Iris pigment epithelial cell (primary cell): Measurements from ENCODE around the gene RANBP3.
"Not testable (repeated sequence)": the region's sequence is repeated elsewhere in the genome, so short reads cannot be mapped to it uniquely, and the experiment has no call there.

Source experiments
- DNase-seq: peaks from one replicate; pipeline ENCODE4 v3.0.0-alpha.2; 2011; ENCODE audit warnings: low read depth

RANBP3 gene

DNA sequence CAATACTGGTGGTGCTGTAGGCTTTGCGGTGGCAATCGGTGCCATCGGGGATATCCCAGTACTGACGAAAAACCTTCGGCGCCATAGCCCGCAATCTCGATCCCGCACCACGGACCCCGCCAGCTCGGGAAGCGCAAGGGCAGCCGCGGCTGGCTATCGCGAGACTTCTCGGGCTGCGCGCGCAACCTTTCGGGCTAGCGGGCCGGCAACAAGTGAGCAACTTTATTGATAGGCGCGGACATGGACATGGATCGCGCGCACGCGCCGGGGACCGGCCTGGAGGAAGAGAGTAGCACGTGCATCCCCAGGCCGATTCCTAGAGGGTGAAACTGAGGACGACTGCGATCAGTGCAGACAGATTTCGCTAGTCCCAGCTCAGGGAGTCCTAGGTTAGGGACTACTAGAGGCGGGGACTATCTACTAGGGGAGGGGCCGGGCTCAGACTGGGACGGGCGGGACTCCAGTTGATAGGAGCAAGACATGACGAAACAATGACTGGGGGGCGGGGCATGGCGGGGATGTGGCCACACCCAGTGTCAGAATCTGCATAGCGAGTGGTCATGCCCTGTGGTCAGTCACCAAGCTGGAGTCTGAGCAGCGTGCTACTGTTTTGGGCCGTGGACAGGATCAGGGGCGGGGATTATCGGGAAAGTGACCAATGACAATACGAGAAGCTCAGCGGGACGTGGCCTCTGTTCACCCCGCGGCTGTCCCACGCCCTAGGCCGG lies 74.2 kb downstream of the RANBP3 start, which contains the start of gene NDUFA11:
Gene NDUFA11, minus strand, starts transcription at position 167 of the 728 bp plus-strand sequence. Its CDS starts 82 bp downstream, at position 85.
- DNase-seq: peak; percentile 95

- peak; percentile 54 for DNase-seq
Measured at GRCh38 chr19:5903056-5903623, 74.8 kb downstream of the RANBP3 start.

- no peak for DNase-seq
Measured at GRCh38 chr19:5900976-5901375, 77.0 kb downstream of the RANBP3 start.

- no peak for DNase-seq
Measured at GRCh38 chr19:5899728-5900526, 78.0 kb downstream of the RANBP3 start.

GRCh38 chr19:5897189-5897969 lies 80.6 kb downstream of the RANBP3 start:
- DNase-seq: no peak

DNA sequence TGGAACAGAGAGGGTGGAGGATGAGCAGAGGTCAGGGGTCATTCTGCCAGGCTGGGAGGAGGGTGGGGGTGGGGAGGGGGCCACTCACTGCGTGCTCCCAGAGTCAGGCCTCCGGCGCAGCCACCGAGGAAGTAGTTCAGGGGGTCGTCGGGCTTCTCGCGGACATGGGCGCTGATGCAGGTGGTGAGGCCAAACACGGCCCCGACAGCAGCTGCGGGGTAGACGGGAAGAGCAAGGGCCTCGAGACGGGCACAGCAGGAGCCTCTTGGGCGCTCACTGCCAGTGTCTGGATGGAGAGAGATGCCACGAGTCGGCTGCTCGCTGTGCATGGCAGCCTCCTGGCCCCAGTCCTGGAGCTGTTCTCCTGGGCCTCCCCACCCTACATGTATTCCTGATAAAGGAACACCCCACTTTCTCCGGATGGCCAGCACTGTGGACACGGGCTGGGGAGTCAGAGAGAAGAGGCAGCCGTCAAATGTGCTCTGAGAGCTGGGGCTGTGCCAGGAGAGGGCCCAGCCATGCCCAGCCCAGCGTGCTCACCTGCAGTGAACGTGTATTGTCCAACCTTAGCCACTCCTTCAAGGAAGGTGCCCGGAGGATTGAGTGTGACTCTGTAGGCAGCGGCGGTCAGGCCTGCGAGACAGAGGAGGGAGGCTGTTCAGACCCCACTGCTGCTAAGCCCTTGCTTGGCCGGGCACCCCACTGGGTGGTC lies 81.4 kb downstream of the RANBP3 start:
- DNase-seq: no peak

DNA sequence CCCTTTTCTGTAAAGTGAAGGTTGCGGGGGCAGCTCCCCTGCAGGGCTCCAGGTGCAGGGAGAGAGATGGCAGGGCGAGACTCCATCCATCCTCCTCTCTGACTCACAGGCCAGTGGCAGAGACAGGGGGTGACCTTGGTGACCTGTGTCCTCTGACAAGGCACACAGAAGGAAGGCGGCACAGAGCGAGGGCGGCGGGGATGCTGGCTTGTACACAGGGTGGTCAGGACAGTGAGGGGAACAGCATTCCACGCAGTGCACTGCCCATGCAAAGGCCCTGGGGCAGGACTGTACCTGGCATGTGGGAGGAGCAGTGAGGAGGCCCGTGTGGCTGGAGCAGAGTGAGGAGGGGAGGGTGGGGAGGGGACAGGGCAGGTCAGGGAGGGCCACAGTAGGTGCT lies 82.0 kb downstream of the RANBP3 start:
- no peak for DNase-seq

DNA sequence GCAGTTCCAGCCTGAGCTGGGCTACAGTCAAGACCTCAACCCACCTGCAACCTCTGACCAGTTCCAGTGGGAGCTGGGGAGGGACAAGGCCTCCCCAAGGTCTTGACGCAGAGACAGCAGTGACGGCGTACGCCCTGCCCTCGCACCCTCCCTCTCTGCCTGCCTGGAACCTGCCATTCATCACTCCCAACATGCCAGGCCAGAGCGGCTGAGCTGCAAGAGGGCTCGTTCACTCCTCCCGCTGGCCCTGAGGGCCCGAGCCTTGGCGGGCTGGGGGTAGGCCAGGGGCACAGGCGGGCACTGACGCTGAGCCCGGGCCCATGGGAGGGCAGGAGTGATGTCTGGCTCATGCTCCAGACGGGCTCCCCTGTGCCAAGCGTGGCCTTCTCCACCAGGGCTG lies 82.5 kb downstream of the RANBP3 start:
- no peak for DNase-seq

DNA sequence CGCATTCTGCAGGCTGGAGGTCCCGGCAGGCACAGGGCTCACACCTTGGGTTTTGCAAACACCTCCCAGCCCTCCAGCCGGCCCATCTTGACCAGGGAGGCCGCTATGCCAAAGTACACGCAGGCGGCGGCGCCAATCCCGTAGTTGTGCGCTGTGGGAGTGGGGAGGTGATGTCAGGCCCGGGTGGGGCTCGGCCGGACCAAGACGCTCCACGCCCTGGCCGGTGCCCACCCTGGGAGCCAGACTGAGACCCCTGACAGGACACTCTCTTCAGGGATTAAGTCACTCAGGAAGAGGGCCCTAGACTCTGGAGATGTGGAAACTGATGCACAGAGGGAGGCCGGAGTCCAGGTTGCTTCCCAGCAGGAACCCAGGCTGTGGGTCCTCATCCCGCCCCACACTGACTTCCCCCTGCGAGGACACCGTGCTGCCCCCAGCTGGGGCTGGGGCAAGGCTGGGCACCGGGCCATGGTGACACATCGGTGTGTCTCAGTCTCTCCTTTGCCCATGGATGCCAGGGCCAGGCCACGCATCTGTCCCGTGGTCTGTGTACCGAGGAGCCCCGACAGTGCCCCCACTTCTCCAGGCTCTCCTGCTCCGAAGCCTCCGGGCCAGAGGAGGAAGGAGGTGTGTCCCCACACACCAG lies 83.1 kb downstream of the RANBP3 start:
- no peak for DNase-seq

- DNase-seq: no peak
Measured at GRCh38 chr19:5893907-5894703, 83.8 kb downstream of the RANBP3 start.

- DNase-seq: no peak
Measured at GRCh38 chr19:5893296-5893903, 84.5 kb downstream of the RANBP3 start.

GRCh38 chr19:5892772-5893275 lies 85.1 kb downstream of the RANBP3 start:
- no peak for DNase-seq

DNA sequence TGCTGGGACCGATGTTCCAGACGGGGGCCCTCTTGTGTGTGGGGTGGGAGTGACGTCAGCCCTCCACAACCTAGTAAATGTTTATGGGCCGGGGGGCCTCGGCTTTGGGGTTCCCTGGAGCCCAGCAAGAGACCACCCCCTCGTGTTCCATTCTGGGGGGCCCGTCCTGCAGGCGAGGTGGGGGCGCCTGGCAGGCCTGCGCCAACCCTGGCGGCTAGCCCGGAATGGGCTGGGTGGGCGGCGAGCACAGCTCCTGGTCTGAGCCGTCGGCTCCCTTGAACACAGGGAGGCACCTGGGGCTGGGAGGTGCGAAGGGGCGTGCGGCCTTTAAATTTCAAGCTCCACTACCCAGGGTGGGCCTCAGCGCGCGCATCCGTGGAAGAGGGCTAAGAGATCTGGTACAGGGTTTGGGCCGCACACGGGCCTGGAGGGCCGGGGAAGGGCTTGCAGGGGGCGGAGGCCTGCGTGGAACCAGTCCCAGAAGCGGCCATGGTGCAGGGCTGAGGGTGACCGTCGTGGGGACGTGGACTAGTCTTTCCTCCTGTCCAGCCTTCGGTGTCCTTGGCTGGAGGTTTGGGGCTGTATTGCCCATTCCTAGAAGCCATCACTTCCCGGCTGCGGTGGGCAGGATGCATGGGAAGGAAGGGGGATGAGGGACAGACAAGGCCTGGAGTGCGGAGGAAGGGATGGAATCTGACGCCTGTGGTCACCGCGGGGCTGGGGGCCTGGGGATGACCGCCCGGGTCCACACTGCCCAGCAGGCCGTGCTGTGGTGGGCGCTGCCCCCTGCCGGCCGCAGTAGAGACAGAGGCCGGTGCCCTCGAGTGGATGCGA lies 85.8 kb downstream of the RANBP3 start:
- DNase-seq: peak; percentile 34

DNA sequence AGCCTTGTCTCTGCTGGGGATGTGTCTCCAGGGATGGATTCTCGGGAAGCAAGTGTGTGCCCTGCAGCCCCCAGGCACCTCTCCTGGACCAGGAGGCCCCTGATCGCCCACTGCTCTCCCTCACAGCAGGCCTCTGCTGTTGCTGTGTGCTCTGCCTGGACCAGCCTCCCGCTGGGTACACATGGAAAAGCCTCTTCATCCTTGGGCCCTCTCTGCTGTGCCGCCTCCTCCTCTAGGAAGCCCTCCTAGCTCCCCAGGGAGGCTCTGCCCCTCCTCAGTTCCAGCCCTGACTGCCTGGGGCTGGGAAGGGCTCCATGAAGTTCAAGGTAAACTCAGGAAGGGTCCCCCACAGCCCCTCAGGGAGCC lies 86.4 kb downstream of the RANBP3 start:
- DNase-seq: no peak

- no peak for DNase-seq
Measured at GRCh38 chr19:5890099-5890498, 87.8 kb downstream of the RANBP3 start.

GRCh38 chr19:5889288-5889971 lies 88.5 kb downstream of the RANBP3 start:
- no peak for DNase-seq

DNA sequence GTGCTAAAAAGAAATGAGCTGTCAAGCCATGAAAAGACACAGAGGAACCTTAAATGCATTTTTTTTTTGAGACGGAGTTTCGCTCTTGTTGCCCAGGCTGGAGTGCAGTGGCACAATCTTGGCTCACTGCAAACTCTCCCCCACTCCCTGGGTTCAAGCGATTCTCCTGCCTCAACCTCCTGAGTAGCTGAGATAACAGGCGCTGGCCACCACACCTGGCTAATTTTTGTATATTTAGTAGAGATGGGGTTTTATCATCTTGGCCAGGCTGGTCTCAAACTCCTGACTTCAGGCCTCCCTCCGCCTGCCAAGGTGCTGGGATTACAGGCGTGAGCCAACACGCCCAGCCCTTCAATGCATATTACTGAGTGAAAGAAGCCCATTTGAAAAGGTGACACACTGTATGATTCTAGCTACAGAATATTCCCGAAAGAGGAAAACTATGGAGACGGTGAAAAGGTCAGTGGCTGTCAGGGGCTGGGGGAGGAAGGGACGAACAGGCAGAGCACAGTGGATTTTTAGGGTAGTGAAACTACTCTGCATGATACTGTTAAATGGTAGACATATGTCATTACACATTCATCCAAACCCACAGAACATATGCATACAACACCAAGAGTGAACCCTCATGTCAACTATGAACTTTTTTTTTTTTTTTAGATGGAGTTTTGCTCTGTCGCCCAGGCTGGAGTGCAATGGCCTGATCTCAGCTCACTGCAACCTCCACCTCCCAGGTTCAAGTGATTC lies 93.7 kb downstream of the RANBP3 start:
- DNase-seq: not testable (repeated sequence)
